Globus pallidus (tissue), 1 donor: ENCODE data around the gene PLPP2.
"Not testable (repeated sequence)": the region's sequence is repeated elsewhere in the genome, so short reads cannot be mapped to it uniquely, and the experiment has no call there.

Experiments
- DNase-seq: peaks from one replicate; pipeline ENCODE4 v3.0.0-alpha.2; 2015; ENCODE audit warnings: low spot score

PLPP2 gene

DNA sequence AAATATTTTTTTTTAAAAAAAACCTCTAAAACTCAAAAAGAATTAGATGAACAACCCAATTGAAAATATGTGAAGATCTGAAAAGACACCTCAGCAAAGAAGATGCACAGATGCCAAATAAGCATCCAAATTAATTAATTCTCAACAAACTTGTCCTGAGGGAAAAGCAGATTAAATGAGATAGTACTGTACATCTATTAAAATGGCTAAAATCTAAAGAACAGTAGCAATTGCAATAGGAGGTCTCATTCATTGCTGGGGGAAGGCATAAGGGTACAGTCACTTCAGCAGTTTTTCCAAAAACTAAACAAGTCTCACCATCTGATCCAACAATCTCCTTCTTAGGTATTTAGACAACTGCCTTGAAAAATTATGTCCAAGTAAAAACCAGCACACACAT lies 22.0 kb downstream of the PLPP2 start:
- no peak for DNase-seq

DNA sequence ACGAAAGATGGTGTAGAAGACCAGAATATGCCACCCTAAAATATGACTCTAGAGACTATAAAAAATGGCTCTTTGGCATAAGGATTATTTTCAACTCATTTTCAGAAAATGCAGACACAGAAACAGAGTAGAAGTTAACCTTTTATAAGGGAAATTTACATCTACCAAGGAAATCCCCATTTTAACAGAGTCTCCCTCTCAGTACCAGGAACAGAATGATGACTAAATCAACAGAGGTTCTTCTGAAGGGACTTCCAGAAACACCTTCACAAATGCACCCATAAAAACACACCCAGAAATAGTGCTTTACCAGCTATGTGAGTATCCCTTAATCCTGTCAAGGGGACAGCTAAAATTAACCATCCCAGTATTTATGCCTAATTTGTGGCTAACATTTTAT lies 29.1 kb downstream of the PLPP2 start:
- no peak for DNase-seq

DNA sequence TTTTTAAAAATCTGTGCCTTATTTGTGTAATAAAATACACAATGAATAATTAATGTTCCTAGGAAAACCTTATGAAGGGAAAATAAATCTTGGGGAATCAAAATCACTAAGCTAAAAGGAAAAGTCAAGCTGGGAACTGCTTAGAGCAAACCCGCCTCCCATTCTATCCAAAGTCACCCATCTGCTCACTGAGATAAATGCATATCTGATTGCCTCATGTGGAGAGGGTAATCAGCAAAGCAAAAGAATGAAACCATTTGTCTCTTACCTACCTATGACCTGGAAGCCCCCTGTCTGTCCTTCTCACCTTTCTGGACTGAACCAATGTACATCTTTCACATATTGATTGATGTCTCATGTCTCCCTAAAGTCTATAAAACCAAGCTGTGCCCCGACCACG lies 34.4 kb downstream of the PLPP2 start:
- DNase-seq = not testable (repeated sequence)

DNA sequence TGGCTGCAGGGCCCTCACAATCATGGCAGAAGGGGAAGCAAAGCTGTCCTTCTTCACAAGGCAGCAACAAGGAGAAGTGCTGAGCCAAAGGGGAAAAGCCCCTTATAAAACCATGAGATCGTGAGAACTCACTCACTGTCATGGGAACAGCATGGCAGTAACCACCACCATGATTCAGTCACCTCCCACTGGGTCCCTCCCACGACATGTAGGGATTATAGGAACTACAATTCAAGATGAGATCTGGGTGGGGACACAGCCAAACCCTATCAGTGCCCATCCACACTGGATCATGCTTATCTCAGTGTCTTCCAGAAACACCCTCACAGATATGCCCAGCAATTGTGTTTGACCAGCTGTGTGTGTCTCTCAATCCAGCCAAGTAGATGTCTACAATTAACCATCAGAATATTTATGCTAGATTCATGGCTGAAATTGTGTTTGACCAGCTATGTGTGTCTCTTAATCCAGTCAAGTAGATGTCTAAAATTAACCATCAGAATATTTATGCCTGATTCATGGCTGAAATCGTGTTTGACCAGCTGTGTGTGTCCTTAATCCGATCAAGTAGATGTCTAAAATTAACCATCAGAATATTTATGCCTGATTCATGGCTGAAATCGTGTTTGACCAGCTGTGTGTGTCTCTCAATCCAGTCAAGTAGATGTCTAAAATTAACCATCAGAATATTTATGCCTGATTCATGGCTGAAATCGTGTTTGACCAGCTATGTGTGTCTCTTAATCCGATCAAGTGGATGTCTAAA lies 38.6 kb downstream of the PLPP2 start:
- DNase-seq = not testable (repeated sequence)

DNA sequence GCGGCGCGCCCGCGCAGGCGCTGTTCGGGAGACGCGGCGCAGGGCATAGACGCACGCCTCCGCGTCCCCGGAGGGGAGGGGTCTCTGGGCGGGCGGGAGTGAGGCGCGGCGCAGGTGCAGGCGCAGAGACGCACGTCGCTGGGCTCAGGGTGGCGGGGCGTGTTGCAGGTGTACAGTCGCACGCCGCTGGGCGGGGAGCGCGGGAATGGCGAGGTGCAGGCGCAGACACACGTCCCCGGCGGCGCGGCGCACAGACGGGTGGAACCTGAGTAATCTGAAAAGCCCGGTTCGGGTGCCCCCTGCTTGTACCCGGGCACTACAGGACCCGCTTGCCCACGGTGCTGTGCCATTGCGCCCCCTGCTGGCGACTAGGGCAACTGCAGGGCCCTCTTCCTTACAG lies 44.7 kb downstream of the PLPP2 start:
- no peak for DNase-seq

DNA sequence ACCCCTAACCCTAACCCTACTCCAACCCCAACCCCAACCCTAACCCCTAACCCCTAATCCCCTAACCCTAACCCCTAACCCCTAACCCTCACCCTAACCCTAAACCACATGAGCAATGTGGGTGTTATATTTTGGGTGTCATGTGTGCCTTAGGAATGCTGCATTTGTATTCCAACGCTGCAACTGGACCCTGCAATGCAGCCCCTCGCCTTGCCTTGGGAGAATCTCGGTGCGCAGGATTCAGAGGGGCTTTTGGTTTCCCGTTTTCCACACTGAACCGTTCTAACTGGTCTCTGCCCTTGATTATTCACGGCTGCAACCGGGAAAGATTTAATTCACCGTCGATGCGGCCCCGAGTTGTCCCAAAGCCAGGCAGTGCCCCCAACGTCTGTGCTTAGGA lies 45.3 kb downstream of the PLPP2 start:
- not testable (repeated sequence) for DNase-seq

DNA sequence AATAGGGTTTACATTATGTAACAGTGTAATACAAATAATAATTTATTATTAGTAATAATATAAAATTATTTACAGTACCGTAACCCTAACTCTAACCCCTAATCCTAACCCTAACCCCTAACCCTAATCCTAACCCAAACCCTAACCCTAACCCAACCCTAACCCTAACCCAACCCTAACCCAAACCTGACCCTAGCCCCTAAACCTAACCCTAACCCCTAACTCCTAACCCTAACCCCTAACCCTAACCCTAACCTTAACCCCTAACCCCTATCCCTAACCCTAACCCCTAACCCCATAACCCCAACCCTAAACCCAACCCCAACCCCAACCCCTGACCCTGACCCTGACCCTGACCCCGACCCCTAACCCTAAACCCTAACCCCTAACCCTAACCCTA lies 45.7 kb downstream of the PLPP2 start:
- DNase-seq = no peak
